PC-9 (cell line): ENCODE measurements around the gene SGMS2. TPM values are rescaled to one million over a fixed set of nuclear protein-coding genes. Genes with fewer than 3 reads are reported as not detected.
"Not testable (repeated sequence)": the region's sequence is repeated elsewhere in the genome, so short reads cannot be mapped to it uniquely, and the experiment has no call there.

Experiments
- BruUV-seq: library from RNA; stranded (reverse); fragments of 400-500 nt; replicated peaks from 2 replicates; lab custom pipeline; 2021; lab: Mats Ljungman, UMichigan
- CTCF ChIA-PET: fragments of 300-600 bp; sonication (Branson Sonifier 250); formaldehyde crosslinking; loops from one replicate; lab custom pipeline; 2022; ENCODE audit warnings: antibody characterized with exemption; lab: Charles Lee
- POLR2A ChIA-PET: fragments of 300-600 bp; sonication (Branson Sonifier 250); formaldehyde crosslinking; loops from one replicate; lab custom pipeline; 2022; ENCODE audit warnings: antibody characterized with exemption; ENCODE audit not compliant: unreplicated experiment; lab: Charles Lee
- DNase-seq, 2 experiments: peaks; one replicate each; pipeline versions ENCODE4 v3.0.0 to v3.0.0-alpha.2; 2015 to 2022; ENCODE audit warnings: mixed read lengths in 1 of 2
- H2AFZ ChIP-seq: fragments of 200-600 bp; sonication (generic); 2 replicates; pipeline ENCODE4 v1.8.1; 2017; ENCODE audit warnings: antibody characterized with exemption
- H3F3A ChIP-seq: fragments of 200-600 bp; sonication (generic); 2 replicates; pipeline ENCODE4 v1.8.1; 2017; ENCODE audit warnings: antibody characterized with exemption, mild to moderate bottlenecking, low read depth; ENCODE audit not compliant: insufficient read depth
- H3K27ac ChIP-seq: fragments of 200-600 bp; sonication (generic); 2 replicates; pipeline ENCODE4 v1.6.1; 2016; ENCODE audit warnings: mixed run types
- H3K27me3 ChIP-seq: fragments of 200-600 bp; sonication (generic); 2 replicates; pipeline ENCODE4 v1.6.1; 2016; ENCODE audit warnings: low read depth, mixed run types; ENCODE audit not compliant: insufficient read depth
- H3K36me3 ChIP-seq: fragments of 200-600 bp; sonication (generic); 2 replicates; pipeline ENCODE4 v1.6.1; 2016; ENCODE audit warnings: low read depth, mixed run types
- H3K4me1 ChIP-seq: fragments of 200-600 bp; sonication (generic); replicated peaks from 2 replicates; pipeline ENCODE4 v1.6.1; 2016; ENCODE audit warnings: mixed run types; ENCODE audit not compliant: insufficient read depth
- H3K4me2 ChIP-seq: fragments of 200-600 bp; sonication (generic); 2 replicates; pipeline ENCODE4 v1.6.1; 2017; ENCODE audit warnings: mixed run types
- H3K4me3 ChIP-seq: fragments of 200-600 bp; sonication (generic); 2 replicates; pipeline ENCODE4 v1.6.1; 2016; ENCODE audit warnings: mixed run types
- H3K79me2 ChIP-seq: fragments of 200-600 bp; sonication (generic); 2 replicates; pipeline ENCODE4 v1.6.1; 2017; ENCODE audit warnings: low read depth, mixed run types
- H3K9me2 ChIP-seq: fragments of 200-600 bp; sonication (generic); 2 replicates; pipeline ENCODE4 v1.8.1; 2017; ENCODE audit warnings: mild to moderate bottlenecking; ENCODE audit not compliant: insufficient read depth
- H3K9me3 ChIP-seq: fragments of 200-600 bp; sonication (generic); 2 replicates; pipeline ENCODE4 v1.8.1; 2016; ENCODE audit warnings: low read depth; ENCODE audit not compliant: insufficient read depth
- H4K20me1 ChIP-seq: fragments of 200-600 bp; sonication (generic); 2 replicates; pipeline ENCODE4 v1.8.1; 2017; ENCODE audit not compliant: insufficient read depth
- CTCF ChIP-seq: fragments of 200-600 bp; sonication (generic); conservative IDR thresholded peaks from 2 replicates; pipeline ENCODE4 v1.6.1; 2017; ENCODE audit warnings: mixed run types, antibody characterized with exemption, mild to moderate bottlenecking, moderate library complexity
- EZH2 ChIP-seq: fragments of 200-600 bp; sonication (generic); IDR thresholded peaks from 2 replicates; pipeline ENCODE4 v1.8.0; 2017; ENCODE audit warnings: antibody characterized with exemption, low read depth
- intact Hi-C: fragments of 100-400 bp; cut with micrococcal nuclease; formaldehyde crosslinking; loops from one replicate; pipeline ENCODE4 v1.10.0; 2022; ENCODE audit not compliant: unreplicated experiment
- total RNA-seq: library from RNA; stranded (reverse); gene quantifications from 2 replicates; pipeline ENCODE4 v1.2.3, GENCODE V29; 2021

SGMS2 gene
- total RNA-seq, 1 experiment from 2014 or later = 17.0 TPM

- TF ChIP-seq EZH2 (no peak), CTCF (no peak)
Measured at GRCh38 chr4:107901213-107901934, 76.6 kb downstream of the SGMS2 start.

DNA sequence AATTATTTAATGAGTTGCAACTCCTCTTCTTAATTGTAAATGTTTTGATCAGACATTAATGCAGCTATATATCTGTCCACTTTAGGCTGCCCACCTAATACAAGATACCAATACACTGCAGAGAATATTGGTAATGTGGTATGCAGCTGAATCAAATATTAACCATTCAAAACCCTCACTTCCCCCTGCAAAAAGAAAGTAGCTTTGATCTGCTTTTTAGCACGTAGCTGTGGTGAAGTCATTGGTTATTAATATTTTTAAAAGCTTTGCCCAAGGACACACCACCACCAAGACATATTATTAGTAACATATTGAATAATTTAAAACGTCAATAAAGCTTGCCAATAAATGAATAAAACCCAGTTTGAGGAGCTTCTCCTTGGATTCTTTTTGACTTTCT is 78.0 kb downstream of the SGMS2 start:
- Histone ChIP-seq H3F3A (no peaks in the 10 kb centered on the region), H3K79me2 (0 out of 2 replicates have a peak, but pooled peaks cover 2% of the 10 kb centered on the region), H3K4me3 (no peak overlapping the region), H3K9me3 (no peaks in the 10 kb centered on the region), H3K36me3 (no peaks in the 10 kb centered on the region; the same call in 1 of the 2 replicates), H3K9me2 (no peaks in the 10 kb centered on the region), H2AFZ (no peak overlapping the region), H4K20me1 (no peaks in the 10 kb centered on the region), H3K4me2 (no peak overlapping the region), H3K27me3 (no peaks in the 10 kb centered on the region), H3K4me1 (peaks cover 3% of the 10 kb centered on the region; the same call in 1 of the 2 replicates), H3K27ac (no peak overlapping the region)
- TF ChIP-seq CTCF (no peak), EZH2 (no peak)
- intact Hi-C loops = no loop called here
- DNase-seq = no peak
- CTCF ChIA-PET = no interaction called here
- no TSS peak for BruUV-seq
- POLR2A ChIA-PET = no interaction called here

More at GRCh38 chr4:107901213-107901934, 76.6 kb downstream of the SGMS2 start:
- H3F3A ChIP-seq = peaks cover 9% of the 10 kb centered on the region; the same call in 1 of the 2 replicates
- CTCF ChIA-PET = no interaction called here
- no peaks in the 10 kb centered on the region for H3K27me3 ChIP-seq
- H3K4me2 ChIP-seq = no peak overlapping the region
- no peak for DNase-seq
- POLR2A ChIA-PET = no interaction called here
- no peak overlapping the region for H3K4me3 ChIP-seq
- peaks cover 16% of the 10 kb centered on the region for H3K4me1 ChIP-seq
- intact Hi-C loops = no loop called here
- no peaks in the 10 kb centered on the region for H4K20me1 ChIP-seq
- H2AFZ ChIP-seq = no peak overlapping the region
- no peak overlapping the region for H3K27ac ChIP-seq
- H3K9me3 ChIP-seq = no peaks in the 10 kb centered on the region
- H3K9me2 ChIP-seq = no peaks in the 10 kb centered on the region
- no peaks in the 10 kb centered on the region; the same call in 1 of the 2 replicates for H3K36me3 ChIP-seq
- H3K79me2 ChIP-seq = 0 out of 2 replicates have a peak, but pooled peaks cover 2% of the 10 kb centered on the region
- no TSS peak for BruUV-seq

- H2AFZ ChIP-seq, H3K4me2 ChIP-seq, H3K79me2 ChIP-seq, H4K20me1 ChIP-seq, H3K27ac ChIP-seq, H3K36me3 ChIP-seq, BruUV-seq, H3K9me3 ChIP-seq, CTCF ChIA-PET, intact Hi-C loops, H3K4me3 ChIP-seq, H3K4me1 ChIP-seq, POLR2A ChIA-PET, H3K9me2 ChIP-seq, H3K27me3 ChIP-seq, H3F3A ChIP-seq, DNase-seq: not testable (repeated sequence)
Measured at GRCh38 chr4:107905082-107905481, 80.3 kb downstream of the SGMS2 start.
